ENCODE measurements around the gene HRC. TPM values are rescaled to one million over a fixed set of nuclear protein-coding genes. Genes with fewer than 3 reads are reported as not detected.
A peak's percentile ranks its signal among the peaks of the same experiment; 100 is the strongest.

HRC gene
- polyA plus RNA-seq, 1 of the 3 experiments (the other 2 are of a cell fraction), result not detected

- no peak for TF ChIP-seq RFX5 (IDR thresholded peaks at IDR 0.05; ENCODE audit: low read length)
- no peak for TF ChIP-seq NFIC (IDR thresholded peaks at IDR 0.05; ENCODE audit: borderline replicate concordance)
- no peak for TF ChIP-seq RCOR1 (IDR thresholded peaks at IDR 0.05; ENCODE audit: low read length)
- 0 out of 2 replicates have a peak, but pooled peaks have one; percentile 9 for TF ChIP-seq POLR2AphosphoS5 (IDR thresholded peaks at IDR 0.05; ENCODE audit: low read depth, low read length)
- TF ChIP-seq GABPA (IDR thresholded peaks at IDR 0.05; ENCODE audit: low read depth), result 0 out of 2 replicates have a peak, but pooled peaks have one; percentile 18
- TF ChIP-seq MEF2A (IDR thresholded peaks at IDR 0.05; ENCODE audit: borderline replicate concordance, low read depth), result no peak
- TF ChIP-seq, protein P1, sequence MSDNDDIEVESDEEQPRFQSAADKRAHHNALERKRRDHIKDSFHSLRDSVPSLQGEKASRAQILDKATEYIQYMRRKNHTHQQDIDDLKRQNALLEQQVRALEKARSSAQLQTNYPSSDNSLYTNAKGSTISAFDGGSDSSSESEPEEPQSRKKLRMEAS (IDR thresholded peaks at IDR 0.05; ENCODE audit: low read depth), result peak; percentile 82
- TF ChIP-seq, protein P2, sequence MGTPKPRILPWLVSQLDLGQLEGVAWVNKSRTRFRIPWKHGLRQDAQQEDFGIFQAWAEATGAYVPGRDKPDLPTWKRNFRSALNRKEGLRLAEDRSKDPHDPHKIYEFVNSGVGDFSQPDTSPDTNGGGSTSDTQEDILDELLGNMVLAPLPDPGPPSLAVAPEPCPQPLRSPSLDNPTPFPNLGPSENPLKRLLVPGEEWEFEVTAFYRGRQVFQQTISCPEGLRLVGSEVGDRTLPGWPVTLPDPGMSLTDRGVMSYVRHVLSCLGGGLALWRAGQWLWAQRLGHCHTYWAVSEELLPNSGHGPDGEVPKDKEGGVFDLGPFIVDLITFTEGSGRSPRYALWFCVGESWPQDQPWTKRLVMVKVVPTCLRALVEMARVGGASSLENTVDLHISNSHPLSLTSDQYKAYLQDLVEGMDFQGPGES (IDR thresholded peaks at IDR 0.05; ENCODE audit: low read depth, low read length), result no peak
- no peak for TF ChIP-seq ELF1 (IDR thresholded peaks at IDR 0.05)
- TF ChIP-seq, protein P3, sequence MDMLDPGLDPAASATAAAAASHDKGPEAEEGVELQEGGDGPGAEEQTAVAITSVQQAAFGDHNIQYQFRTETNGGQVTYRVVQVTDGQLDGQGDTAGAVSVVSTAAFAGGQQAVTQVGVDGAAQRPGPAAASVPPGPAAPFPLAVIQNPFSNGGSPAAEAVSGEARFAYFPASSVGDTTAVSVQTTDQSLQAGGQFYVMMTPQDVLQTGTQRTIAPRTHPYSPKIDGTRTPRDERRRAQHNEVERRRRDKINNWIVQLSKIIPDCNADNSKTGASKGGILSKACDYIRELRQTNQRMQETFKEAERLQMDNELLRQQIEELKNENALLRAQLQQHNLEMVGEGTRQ (IDR thresholded peaks at IDR 0.05; ENCODE audit: borderline replicate concordance, low read depth, low read length), result no peak
Observed at GRCh38 chr19:49150106-49150943, 4.9 kb downstream of the HRC start (continued).

DNA sequence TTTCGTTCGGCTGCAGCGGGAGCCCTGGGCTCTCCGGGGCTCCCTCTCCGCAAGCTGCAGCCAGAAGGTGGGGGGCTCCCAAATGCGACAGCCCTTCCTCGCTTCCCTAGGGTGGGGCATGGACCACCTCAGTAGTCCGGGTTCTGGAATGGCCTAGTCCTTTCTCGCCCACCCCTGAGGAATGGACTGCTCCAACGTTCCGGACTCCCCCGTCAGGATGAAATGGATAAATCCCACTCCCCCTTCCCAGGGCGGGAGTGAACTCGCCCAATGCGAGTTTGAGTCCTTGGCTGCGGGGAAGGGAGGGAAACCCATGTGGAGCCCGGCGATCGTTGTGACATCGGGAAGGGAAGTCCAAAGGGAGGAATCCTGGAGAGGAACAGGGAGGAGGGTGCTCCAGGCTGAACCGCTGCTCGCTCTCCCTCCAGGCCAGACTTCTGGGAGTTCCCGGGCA lies 5.5 kb downstream of the HRC start:
- no peaks in the 10 kb centered on the region for H3K36me3 ChIP-seq (replicated peaks in 1 of 2; ENCODE audit: control insufficient read depth in 1 of 2, insufficient read depth in 2 of 2, low read length in 1 of 2)
- TF ChIP-seq POLR2AphosphoS5 (IDR thresholded peaks at IDR 0.05; ENCODE audit: low read depth, low read length) (0 out of 2 replicates have a peak, but pooled peaks have one; percentile 4), MXI1 (IDR thresholded peaks at IDR 0.05; ENCODE audit: low read depth, low read length) (peak; percentile 74; the same call in 1 of the 2 replicates)
- TF ChIP-seq, protein P4, sequence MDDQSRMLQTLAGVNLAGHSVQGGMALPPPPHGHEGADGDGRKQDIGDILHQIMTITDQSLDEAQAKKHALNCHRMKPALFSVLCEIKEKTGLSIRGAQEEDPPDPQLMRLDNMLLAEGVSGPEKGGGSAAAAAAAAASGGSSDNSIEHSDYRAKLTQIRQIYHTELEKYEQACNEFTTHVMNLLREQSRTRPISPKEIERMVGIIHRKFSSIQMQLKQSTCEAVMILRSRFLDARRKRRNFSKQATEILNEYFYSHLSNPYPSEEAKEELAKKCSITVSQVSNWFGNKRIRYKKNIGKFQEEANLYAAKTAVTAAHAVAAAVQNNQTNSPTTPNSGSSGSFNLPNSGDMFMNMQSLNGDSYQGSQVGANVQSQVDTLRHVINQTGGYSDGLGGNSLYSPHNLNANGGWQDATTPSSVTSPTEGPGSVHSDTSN (IDR thresholded peaks at IDR 0.05), result no peak
- H3K9ac ChIP-seq, result peak overlapping the region; percentile 83
- 0% methylated on average over 12 of the region's 23 CpGs for WGBS (ENCODE audit: low lambda C conversion rate)
- H3K27me3 ChIP-seq (ENCODE audit: insufficient read depth), result no peaks in the 10 kb centered on the region
- peak overlapping the region; percentile 100 for H3K4me2 ChIP-seq
- no peaks in the 10 kb centered on the region for H4K20me1 ChIP-seq (ENCODE audit: insufficient read depth)
- POLR2A ChIA-PET, result interaction anchor here (0.6 to 1.5 kb wide), 3 partner anchors 22 to 52 kb away, joined by 3 to 5 read pairs (median 3); no protein-coding TSS in a partner anchor
- H3K4me3 ChIP-seq (ENCODE audit: low read depth in 2 of 2, low read length in 1 of 2), result peak overlapping the region; percentile 91 to 96
- peaks cover 22% of the 10 kb centered on the region for H3F3A ChIP-seq (replicated peaks; ENCODE audit: insufficient read depth)
- H3K79me2 ChIP-seq (ENCODE audit: insufficient read depth), result no peaks in the 10 kb centered on the region
- no peaks in the 10 kb centered on the region for H3K9me3 ChIP-seq
- CTCF ChIA-PET, result interaction anchor here (0.9 to 11.1 kb wide), 10 partner anchors 21 to 156 kb away, joined by 3 to 87 read pairs (median 5); partner anchors contain the start of genes LIN7B, PPFIA3 and RUVBL2
- H3K4me1 ChIP-seq (ENCODE audit: control insufficient read depth in 1 of 2, insufficient read depth in 2 of 2, low read depth in 1 of 2, low read length in 1 of 2), result peaks cover 3 to 27% of the 10 kb centered on the region in 2 experiments; a peak in 2 of 4 replicates
- DNase-seq, result peak; percentile 84
- H2AFZ ChIP-seq (ENCODE audit: low read depth), result peak overlapping the region; percentile 78
- H3K27ac ChIP-seq (ENCODE audit: low read depth in 2 of 2, low read length in 1 of 2), result peak overlapping the region; percentile 68 to 87
- no peaks in the 10 kb centered on the region for H3K9me2 ChIP-seq
